Vagina (tissue), 2 donors: ENCODE results near the gene EEF2K. TPM values are rescaled to one million over a fixed set of nuclear protein-coding genes. Genes with fewer than 3 reads are reported as not detected.
A peak's percentile ranks its signal among the peaks of the same experiment; 100 is the strongest.

Experiments used
- DNase-seq, 2 donors: peaks; one replicate each; pipeline ENCODE4 v3.0.0-alpha.2; 2017; ENCODE audit errors: extremely low spot score in 2 of 2
- H3K27ac ChIP-seq: fragments of 200-600 bp; sonication (generic); one replicate; pipeline ENCODE4 v1.5.1; 2019
- H3K27me3 ChIP-seq: fragments of 200-600 bp; sonication (generic); one replicate; pipeline ENCODE4 v1.5.1; 2019
- H3K36me3 ChIP-seq, 2 donors: fragments of 200-600 bp; sonication (generic); one replicate each; pipeline ENCODE4 v1.5.1; 2017 to 2019
- H3K4me1 ChIP-seq: fragments of 200-600 bp; sonication (generic); one replicate; pipeline ENCODE4 v1.5.1; 2019
- H3K4me3 ChIP-seq, 2 donors: fragments of 200-600 bp; sonication (generic); 1 replicate in 1 of 2; 2 replicates in 1 of 2; pipeline ENCODE4 v1.5.1; 2016 to 2019
- H3K9me3 ChIP-seq: fragments of 200-600 bp; sonication (generic); one replicate; pipeline ENCODE4 v1.5.1; 2019
- POLR2A ChIP-seq, 2 donors: fragments of 450-650 bp; IDR thresholded peaks; one replicate each; pipeline ENCODE4 v1.6.1; 2017; ENCODE audit warnings: antibody characterized with exemption in 2 of 2, mild to moderate bottlenecking in 2 of 2, moderate library complexity in 2 of 2
- POLR2AphosphoS5 ChIP-seq, 2 donors: sonication (generic); formaldehyde crosslinking; IDR thresholded peaks; one replicate each; pipeline ENCODE4 v1.9.0; 2017; ENCODE audit warnings: antibody characterized with exemption in 2 of 2, mild to moderate bottlenecking in 2 of 2, low read depth in 1 of 2; ENCODE audit not compliant: insufficient read depth in 1 of 2
- intact Hi-C: fragments of 100-400 bp; cut with DNase I; formaldehyde crosslinking; loops from one replicate; pipeline ENCODE4 v1.15.1; 2023
- total RNA-seq: library from RNA; depleted of rRNA; stranded (reverse); fragments of >200 nt; gene quantifications from one replicate; pipeline ENCODE4 v1.2.3, GENCODE V29; 2016
- TF ChIP-seq, protein P1 (sequence below), 3 experiments: fragments of 450-650 bp in 2 of 3; fragments of 200-600 bp in 1 of 3; sonication (generic) in 1 of 3; IDR thresholded peaks; one replicate each; pipeline ENCODE4 v1.5.1; 2017 to 2019; ENCODE audit warnings: antibody characterized with exemption in 3 of 3, mild to moderate bottlenecking in 2 of 3, moderate library complexity in 2 of 3

EEF2K gene
- total RNA-seq, 1 donor from 2014 or later = 50.3 TPM

DNA sequence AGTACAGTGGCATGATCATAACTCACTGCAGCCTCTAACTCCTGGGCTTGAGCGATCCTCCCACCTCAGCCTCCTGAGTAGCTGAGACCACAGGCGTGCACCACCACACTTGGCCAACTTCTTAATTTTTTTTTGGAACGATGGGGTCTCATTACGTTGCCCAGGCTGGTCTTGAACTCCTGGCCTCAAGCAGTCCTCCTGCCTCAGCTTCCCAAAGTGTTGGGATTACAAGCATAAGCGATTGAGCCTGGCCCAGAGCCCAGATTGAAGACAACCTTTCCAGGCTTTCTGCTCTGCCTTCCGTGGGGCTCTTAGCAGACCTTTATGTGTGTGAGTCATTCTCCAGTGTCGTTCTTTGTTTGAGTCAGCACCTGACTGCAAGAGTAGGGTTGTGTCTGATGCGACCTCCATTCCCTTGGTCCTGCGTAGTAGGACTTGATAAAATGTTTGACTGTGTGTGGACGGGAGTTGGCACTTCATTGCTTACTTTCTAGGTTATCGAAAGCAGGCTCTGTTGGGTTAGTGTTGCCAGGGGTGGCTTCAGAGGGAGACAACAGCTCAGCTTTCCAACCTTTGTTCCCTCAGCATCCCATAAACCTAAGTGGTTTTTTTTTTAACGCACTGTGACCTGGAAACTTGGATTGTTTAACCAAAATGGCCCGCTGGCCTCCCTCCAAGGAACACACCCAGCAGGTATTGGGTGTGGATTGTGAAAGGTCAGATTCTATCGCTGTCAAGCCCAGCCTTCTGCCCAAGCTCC, 26.4 kb downstream of the EEF2K start:
- Histone ChIP-seq H3K36me3 (peaks cover 3 to 32% of the 10 kb centered on the region in 2 donors), H3K4me3 (no peak overlapping the region), H3K9me3 (no peaks in the 10 kb centered on the region), H3K27ac (peak overlapping the region; percentile 48), H3K4me1 (peaks cover 12% of the 10 kb centered on the region), H3K27me3 (no peaks in the 10 kb centered on the region)
- no peak for DNase-seq
- intact Hi-C loops = no loop called here
- TF ChIP-seq POLR2A (IDR thresholded peaks at IDR 0.05) = no peak
- TF ChIP-seq, protein P1, sequence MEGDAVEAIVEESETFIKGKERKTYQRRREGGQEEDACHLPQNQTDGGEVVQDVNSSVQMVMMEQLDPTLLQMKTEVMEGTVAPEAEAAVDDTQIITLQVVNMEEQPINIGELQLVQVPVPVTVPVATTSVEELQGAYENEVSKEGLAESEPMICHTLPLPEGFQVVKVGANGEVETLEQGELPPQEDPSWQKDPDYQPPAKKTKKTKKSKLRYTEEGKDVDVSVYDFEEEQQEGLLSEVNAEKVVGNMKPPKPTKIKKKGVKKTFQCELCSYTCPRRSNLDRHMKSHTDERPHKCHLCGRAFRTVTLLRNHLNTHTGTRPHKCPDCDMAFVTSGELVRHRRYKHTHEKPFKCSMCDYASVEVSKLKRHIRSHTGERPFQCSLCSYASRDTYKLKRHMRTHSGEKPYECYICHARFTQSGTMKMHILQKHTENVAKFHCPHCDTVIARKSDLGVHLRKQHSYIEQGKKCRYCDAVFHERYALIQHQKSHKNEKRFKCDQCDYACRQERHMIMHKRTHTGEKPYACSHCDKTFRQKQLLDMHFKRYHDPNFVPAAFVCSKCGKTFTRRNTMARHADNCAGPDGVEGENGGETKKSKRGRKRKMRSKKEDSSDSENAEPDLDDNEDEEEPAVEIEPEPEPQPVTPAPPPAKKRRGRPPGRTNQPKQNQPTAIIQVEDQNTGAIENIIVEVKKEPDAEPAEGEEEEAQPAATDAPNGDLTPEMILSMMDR (IDR thresholded peaks at IDR 0.05) = no peak
- TF ChIP-seq POLR2AphosphoS5 (IDR thresholded peaks at IDR 0.05; ENCODE audit: insufficient read depth in 1 of 2, low read depth in 1 of 2) = no peak

DNA sequence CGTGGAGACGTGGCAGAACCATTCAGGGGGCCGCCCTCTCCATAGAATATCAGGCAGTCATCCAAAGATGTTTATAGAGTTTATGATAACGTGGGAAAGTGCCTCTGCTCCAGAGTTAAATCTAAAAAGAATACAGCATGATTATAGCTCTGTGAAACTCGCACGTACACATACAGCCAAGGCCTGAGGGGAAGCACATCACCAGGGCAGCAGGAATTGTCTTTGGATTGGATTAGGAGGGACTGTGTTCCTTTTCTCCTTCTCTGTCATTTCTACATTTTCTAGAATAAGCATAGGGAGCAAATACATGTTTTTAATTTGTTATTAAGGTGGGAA, 26.9 kb downstream of the EEF2K start:
- peaks cover 15% of the 10 kb centered on the region for H3K4me1 ChIP-seq
- no peak overlapping the region for H3K4me3 ChIP-seq
- H3K27ac ChIP-seq = no peak overlapping the region
- intact Hi-C loops = no loop called here
- H3K36me3 ChIP-seq = peaks cover 3 to 29% of the 10 kb centered on the region in 2 donors
- no peaks in the 10 kb centered on the region for H3K27me3 ChIP-seq
- no peaks in the 10 kb centered on the region for H3K9me3 ChIP-seq
- DNase-seq = no peak
- TF ChIP-seq POLR2A (IDR thresholded peaks at IDR 0.05) = no peak
- TF ChIP-seq, protein P1 (IDR thresholded peaks at IDR 0.05) = no peak
- TF ChIP-seq POLR2AphosphoS5 (IDR thresholded peaks at IDR 0.05; ENCODE audit: insufficient read depth in 1 of 2, low read depth in 1 of 2) = no peak

DNA sequence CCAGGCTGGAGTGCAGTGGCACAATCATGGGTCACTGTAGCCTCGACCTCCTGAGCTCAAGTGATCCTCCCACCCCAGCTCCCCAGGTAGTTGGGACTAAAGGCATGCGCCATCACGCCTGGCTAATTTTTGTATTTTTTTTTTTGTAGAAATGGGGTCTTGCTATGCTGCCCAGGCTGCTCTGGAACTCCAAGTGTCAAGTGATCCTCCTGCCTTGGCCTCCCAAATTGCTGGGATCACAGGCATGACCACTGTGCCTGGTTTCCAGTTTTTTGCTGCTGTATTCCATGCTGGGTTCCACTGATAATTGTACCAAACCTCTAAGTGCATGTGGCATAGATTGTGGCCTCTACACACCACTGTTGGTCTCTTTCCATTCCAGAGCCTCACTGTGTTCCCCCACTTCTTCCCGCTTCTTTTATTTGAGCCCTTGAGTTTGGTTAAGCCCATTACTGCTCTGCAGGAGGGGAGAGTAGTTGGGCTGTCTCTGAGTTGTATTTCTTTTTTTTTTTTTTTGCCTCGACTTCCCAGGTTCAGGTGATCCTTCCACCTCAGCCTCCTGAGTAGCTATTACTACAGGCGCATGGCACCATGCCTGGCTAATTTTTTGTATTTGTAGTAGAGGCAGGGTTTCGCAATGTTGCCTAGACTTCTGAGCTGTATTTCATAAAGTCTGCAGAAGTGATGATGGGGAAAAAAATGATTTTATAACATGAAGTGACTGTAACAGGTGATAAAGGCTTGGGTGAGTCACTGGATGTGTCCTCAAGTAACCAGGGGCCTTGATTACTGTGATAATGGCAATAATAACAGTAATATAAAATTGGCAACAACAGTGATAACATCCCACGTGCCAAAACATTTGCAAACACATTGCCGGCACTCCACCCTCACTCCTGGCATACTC, 30.0 kb downstream of the EEF2K start:
- peaks cover 3 to 5% of the 10 kb centered on the region in 2 donors for H3K36me3 ChIP-seq
- H3K4me1 ChIP-seq = peaks cover 45% of the 10 kb centered on the region
- intact Hi-C loops = no loop called here
- H3K4me3 ChIP-seq = no peak overlapping the region
- no peak for TF ChIP-seq POLR2A (IDR thresholded peaks at IDR 0.05)
- TF ChIP-seq POLR2AphosphoS5 (IDR thresholded peaks at IDR 0.05; ENCODE audit: insufficient read depth in 1 of 2, low read depth in 1 of 2) = peak in 1 of 2 donors; percentile 29
- DNase-seq = no peak
- no peak overlapping the region for H3K27ac ChIP-seq
- H3K27me3 ChIP-seq = no peaks in the 10 kb centered on the region
- H3K9me3 ChIP-seq = no peaks in the 10 kb centered on the region

DNA sequence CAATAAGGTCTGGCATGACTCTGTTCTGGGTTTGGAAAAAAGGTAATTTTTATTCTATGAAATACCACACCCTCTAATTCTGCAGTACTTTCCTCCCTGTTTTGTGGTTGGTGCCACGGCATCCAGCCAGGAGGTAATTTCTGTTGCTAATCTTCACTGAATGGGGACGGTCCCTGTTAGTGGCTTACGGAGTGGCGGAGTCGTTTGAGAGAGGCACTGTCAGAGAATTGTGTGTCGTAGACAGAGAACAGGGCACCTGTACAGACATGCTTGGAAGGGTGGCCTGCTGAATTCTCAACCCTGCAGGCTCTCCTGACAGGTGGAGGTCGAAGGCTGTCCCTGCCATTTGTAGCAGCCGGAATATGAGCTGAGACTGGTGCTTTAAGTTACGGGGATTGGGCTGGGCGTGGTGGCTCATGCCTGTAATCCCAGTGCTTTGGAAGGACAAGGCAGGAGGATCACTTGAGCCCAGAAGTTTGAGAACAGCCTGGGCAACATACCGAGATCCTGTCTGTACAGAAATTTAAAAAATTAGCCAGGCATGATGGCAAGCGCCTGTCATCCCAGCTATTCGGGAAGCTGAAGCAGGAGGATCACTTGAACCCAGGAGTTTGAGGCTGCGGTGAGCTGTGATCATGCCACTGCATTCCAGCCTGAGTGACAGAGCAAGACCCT, 33.2 kb downstream of the EEF2K start:
- no peaks in the 10 kb centered on the region for H3K9me3 ChIP-seq
- intact Hi-C loops = no loop called here
- no peak for DNase-seq
- H3K27me3 ChIP-seq = no peaks in the 10 kb centered on the region
- TF ChIP-seq, protein P1 (IDR thresholded peaks at IDR 0.05) = no peak
- TF ChIP-seq POLR2A (IDR thresholded peaks at IDR 0.05) (no peak), POLR2AphosphoS5 (IDR thresholded peaks at IDR 0.05; ENCODE audit: insufficient read depth in 1 of 2, low read depth in 1 of 2) (no peak)
- peaks cover 41% of the 10 kb centered on the region for H3K4me1 ChIP-seq
- H3K4me3 ChIP-seq = no peak overlapping the region
- H3K27ac ChIP-seq = peak overlapping the region; percentile 17
- H3K36me3 ChIP-seq = peaks cover 0 to under 1% of the 10 kb centered on the region in 2 donors

DNA sequence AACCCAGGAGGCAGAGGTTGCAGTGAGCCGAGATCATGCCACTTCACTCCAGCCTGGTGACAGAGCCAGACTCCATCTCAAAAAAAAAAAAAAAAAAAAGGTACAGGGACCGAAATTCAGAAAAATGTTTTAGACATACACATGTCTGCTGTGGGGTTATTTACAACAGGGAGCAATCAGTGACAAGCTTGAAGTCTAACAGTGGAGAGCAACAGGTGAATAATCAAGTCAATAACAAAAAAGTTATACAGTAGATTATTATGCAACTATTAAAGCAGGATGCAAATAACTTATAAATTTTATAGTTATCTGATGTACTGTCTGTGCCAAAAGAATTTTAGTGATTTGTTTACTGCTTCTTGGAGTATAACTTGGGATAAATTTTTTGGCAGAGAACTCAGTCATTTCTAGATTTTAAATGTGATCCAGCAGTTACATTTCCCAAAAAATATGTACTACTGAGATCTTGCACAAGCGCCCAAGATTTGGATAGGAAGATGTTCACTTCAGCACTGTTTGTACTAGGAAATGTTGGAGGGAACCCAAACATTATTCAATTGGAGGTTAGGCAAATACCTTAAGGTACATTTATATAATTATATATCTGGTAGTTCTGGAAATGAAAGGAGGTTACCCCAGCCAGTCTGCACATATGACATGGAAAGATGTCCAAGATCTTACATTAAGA, 34.1 kb downstream of the EEF2K start:
- H3K4me1 ChIP-seq = peaks cover 41% of the 10 kb centered on the region
- peak in 1 of 2 donors; percentile 61 for TF ChIP-seq POLR2AphosphoS5 (IDR thresholded peaks at IDR 0.05; ENCODE audit: insufficient read depth in 1 of 2, low read depth in 1 of 2)
- TF ChIP-seq, protein P1 (IDR thresholded peaks at IDR 0.05) = no peak
- TF ChIP-seq POLR2A (IDR thresholded peaks at IDR 0.05) = no peak
- peak overlapping the region; percentile 58 for H3K27ac ChIP-seq
- peaks cover 0 to 7% of the 10 kb centered on the region in 2 donors for H3K36me3 ChIP-seq
- no peak overlapping the region for H3K4me3 ChIP-seq
- intact Hi-C loops = loop anchor here (5.0 kb wide), 1 partner anchor 33 kb away; the partner anchor contains the start of gene EEF2K
- DNase-seq = no peak
- H3K9me3 ChIP-seq = no peaks in the 10 kb centered on the region
- H3K27me3 ChIP-seq = no peaks in the 10 kb centered on the region
